Measurements from ENCODE around the gene MAP1B.
"Not testable (repeated sequence)": the region's sequence is repeated elsewhere in the genome, so short reads cannot be mapped to it uniquely, and the experiment has no call there.

MAP1B gene

GRCh38 chr5:72161951-72162350 is 54.7 kb downstream of the MAP1B start:
- DNase-seq (ENCODE audit: low read depth) = no peak

GRCh38 chr5:72163349-72163983 is 56.2 kb downstream of the MAP1B start:
- no peak for DNase-seq (ENCODE audit: low read depth)

GRCh38 chr5:72166070-72166979 is 59.0 kb downstream of the MAP1B start:
- peak; percentile 73 for DNase-seq (ENCODE audit: low read depth)

GRCh38 chr5:72167257-72167656 is 60.0 kb downstream of the MAP1B start:
- no peak for DNase-seq (ENCODE audit: low read depth)

GRCh38 chr5:72167804-72168203 is 60.5 kb downstream of the MAP1B start:
- no peak for DNase-seq (ENCODE audit: low read depth)

GRCh38 chr5:72170101-72170500 is 62.8 kb downstream of the MAP1B start:
- no peak for DNase-seq (ENCODE audit: low read depth)

GRCh38 chr5:72171181-72171580 is 63.9 kb downstream of the MAP1B start:
- DNase-seq (ENCODE audit: low read depth) = not testable (repeated sequence)

- DNase-seq (ENCODE audit: low read depth) = no peak
Observed at GRCh38 chr5:72171667-72172066, 64.4 kb downstream of the MAP1B start.

- no peak for DNase-seq (ENCODE audit: low read depth)
Observed at GRCh38 chr5:72172786-72173185, 65.5 kb downstream of the MAP1B start.

GRCh38 chr5:72177538-72177937 is 70.3 kb downstream of the MAP1B start:
- no peak for DNase-seq (ENCODE audit: low read depth)

GRCh38 chr5:72179028-72179815 is 71.9 kb downstream of the MAP1B start:
- DNase-seq (ENCODE audit: low read depth) = peak; percentile 89

- no peak for DNase-seq (ENCODE audit: low read depth)
Observed at GRCh38 chr5:72179816-72180440, 72.7 kb downstream of the MAP1B start.

- no peak for DNase-seq (ENCODE audit: low read depth)
Observed at GRCh38 chr5:72180925-72181324, 73.7 kb downstream of the MAP1B start.

GRCh38 chr5:72182686-72183085 is 75.4 kb downstream of the MAP1B start:
- DNase-seq (ENCODE audit: low read depth) = no peak

- no peak for DNase-seq (ENCODE audit: low read depth)
Observed at GRCh38 chr5:72183101-72183520, 75.8 kb downstream of the MAP1B start.

GRCh38 chr5:72184408-72184807 is 77.1 kb downstream of the MAP1B start:
- no peak for DNase-seq (ENCODE audit: low read depth)

GRCh38 chr5:72185496-72186329 is 78.4 kb downstream of the MAP1B start:
- DNase-seq (ENCODE audit: low read depth) = no peak

- DNase-seq (ENCODE audit: low read depth) = no peak
Observed at GRCh38 chr5:72187388-72188075, 80.3 kb downstream of the MAP1B start.

GRCh38 chr5:72188166-72188565 is 80.9 kb downstream of the MAP1B start:
- no peak for DNase-seq (ENCODE audit: low read depth)

GRCh38 chr5:72189146-72189545 is 81.9 kb downstream of the MAP1B start:
- no peak for DNase-seq (ENCODE audit: low read depth)

GRCh38 chr5:72191404-72191803 is 84.1 kb downstream of the MAP1B start:
- no peak for DNase-seq (ENCODE audit: low read depth)

Data from GM04504 (cell line).